LNCAP (cell line): ENCODE measurements around the gene GNPAT.

Experiments used
- CTCF ChIP-seq: fragments of 450-650 bp; IDR thresholded peaks from 2 replicates; pipeline ENCODE4 v1.5.1; 2017; ENCODE audit warnings: mild to moderate bottlenecking

The GNPAT gene

GRCh38 chr1:231284441-231284840 is 43.4 kb downstream of the GNPAT start:
- TF ChIP-seq CTCF: no peak

DNA sequence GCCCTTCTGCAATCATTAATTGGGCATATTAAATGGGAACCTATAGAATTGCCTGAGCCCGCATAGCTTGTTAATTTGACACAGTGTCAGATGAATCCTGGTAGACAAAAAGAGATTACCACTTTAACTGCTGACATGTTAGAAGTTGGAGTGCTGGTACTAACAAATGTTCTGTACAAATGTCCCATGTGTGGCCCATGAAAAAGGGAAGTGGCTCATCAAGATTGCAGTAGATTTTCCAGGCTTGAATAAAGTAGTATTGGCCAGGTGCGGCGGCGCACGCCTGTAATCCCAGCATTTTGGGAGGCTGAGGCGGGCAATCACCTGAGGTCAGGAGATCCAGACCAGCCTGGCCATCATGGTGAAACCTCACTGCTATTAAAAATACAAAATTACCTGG is 45.6 kb downstream of the GNPAT start:
- no peak for TF ChIP-seq CTCF

DNA sequence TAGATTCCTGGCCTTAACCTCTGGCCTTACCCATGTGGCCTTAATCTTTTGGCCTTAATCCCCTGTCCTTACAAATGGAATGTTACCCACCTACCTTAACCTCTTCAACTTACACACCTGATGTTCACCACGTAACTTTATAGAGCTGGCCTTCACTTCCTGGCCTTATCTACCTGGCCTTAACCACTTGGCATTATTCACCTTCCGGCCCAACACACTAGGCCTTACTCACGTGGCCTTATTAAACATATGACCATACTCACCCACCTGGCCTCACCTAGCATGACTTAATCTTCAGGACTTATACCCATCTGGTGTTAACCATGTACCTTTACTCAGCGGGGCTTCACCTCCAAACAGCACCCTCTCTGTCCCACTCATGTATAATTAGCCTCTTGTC is 54.9 kb downstream of the GNPAT start:
- no peak for TF ChIP-seq CTCF

- no peak for TF ChIP-seq CTCF
Measured at GRCh38 chr1:231301990-231302389, 61.0 kb downstream of the GNPAT start.

GRCh38 chr1:231310391-231310934 is 69.5 kb downstream of the GNPAT start:
- TF ChIP-seq CTCF: no peak

DNA sequence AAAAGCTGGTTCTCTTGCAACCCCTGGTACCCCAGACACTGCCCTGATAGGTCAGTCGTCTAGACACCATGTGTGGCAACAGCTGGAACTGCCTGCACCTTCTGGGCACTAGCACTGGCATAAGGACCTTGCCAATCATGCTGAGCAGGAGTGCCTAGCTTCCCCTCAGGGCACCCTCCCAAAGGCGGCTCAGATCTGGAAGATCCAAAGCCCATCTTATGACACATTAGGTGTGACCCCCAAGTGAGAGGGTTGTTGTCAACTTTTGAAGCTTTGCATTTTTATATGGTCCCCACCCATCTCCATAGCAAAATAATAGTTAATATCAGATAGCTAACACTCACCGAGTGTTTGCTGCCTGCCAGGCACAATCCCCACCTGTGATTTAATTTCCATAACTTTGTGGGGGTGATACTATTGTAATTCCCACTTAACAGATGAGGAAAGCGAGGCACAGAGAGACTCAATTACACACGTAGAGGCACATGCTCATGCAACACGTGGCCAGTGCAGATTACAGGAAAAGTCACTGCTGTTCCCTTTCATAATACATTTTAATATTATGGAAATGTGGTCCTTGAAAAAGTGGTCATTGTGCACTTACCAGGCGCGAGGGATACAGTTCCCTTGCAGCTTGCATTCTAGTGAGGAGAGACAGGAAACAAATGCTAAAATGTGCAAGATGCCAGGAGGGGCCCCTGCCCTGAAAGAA is 70.9 kb downstream of the GNPAT start:
- no peak for TF ChIP-seq CTCF

DNA sequence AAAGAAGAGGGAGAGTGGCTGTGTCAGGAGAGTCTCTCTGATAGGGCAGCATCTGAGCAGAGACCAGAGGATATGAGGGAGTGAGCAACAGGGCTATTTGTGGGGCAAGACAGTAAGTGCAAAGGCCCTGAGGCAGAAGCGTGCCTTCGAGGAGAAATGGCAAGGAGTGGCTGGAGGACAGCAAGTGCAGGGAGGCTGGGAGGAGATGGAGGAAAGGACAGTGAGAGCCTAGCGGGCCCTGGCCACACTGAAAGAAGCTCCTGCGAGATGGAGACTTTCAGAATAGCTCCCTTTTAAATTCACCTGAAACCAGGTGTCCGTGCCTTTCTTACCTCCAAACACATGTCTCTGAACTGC is 71.4 kb downstream of the GNPAT start:
- no peak for TF ChIP-seq CTCF

GRCh38 chr1:231313661-231314060 is 72.6 kb downstream of the GNPAT start:
- TF ChIP-seq CTCF: no peak
